Measurements from ENCODE around the gene NFATC3. TPM values are rescaled to one million over a fixed set of nuclear protein-coding genes. Genes with fewer than 3 reads are reported as not detected.

The NFATC3 gene
- total RNA-seq, 1 experiment from 2014 or later: 33.0 TPM

- no peak overlapping the region for H3K27ac ChIP-seq (ENCODE audit: insufficient read length, low read depth, low read length)
- H2BK120ac ChIP-seq (ENCODE audit: low read depth, low read length, poor library complexity, severe bottlenecking): no peak overlapping the region
- DNase-seq: no peak
- H3K79me2 ChIP-seq (ENCODE audit: insufficient read depth, low read length): no peaks in the 10 kb centered on the region; the same call in 1 of the 2 replicates
- no peak overlapping the region for H2BK5ac ChIP-seq (ENCODE audit: insufficient read length, low read length)
- no peak overlapping the region for H3K4ac ChIP-seq (ENCODE audit: low read depth, low read length)
- H2BK12ac ChIP-seq (ENCODE audit: insufficient read length, low read depth, low read length): no peak overlapping the region
- peaks cover 10 to 46% (median 44%) of the 10 kb centered on the region in 3 experiments for H3K36me3 Mint-ChIP-seq (ENCODE audit: insufficient read depth in 1 of 3, low read depth in 3 of 3)
- peaks cover 3% of the 10 kb centered on the region for H3K27me3 Mint-ChIP-seq (ENCODE audit: low read depth)
- peaks cover 24 to 29% of the 10 kb centered on the region in 2 experiments for H3K4me1 Mint-ChIP-seq
- peaks cover 13% of the 10 kb centered on the region for H3K23me2 ChIP-seq (ENCODE audit: insufficient read length, low read depth, low read length, poor library complexity, severe bottlenecking)
- H3K27ac Mint-ChIP-seq: peak overlapping the region in 2 of 3 experiments; percentile 60 to 76; a peak in 4 of 7 replicates
- H3K4me3 Mint-ChIP-seq: peak overlapping the region; percentile 21 to 89; a peak in 2 of 5 replicates
- H3K4me1 ChIP-seq (ENCODE audit: insufficient read depth, low read length): no peaks in the 10 kb centered on the region; the same call in 1 of the 2 replicates
- H2BK20ac ChIP-seq (ENCODE audit: low read depth, low read length, poor library complexity, severe bottlenecking): no peak overlapping the region
- H3K18ac ChIP-seq (ENCODE audit: insufficient read length, low read depth, low read length): no peak overlapping the region
- H3K23ac ChIP-seq (ENCODE audit: insufficient read length, low read depth, low read length): no peak overlapping the region
- H3K79me1 ChIP-seq (ENCODE audit: insufficient read depth, low read depth, low read length, poor library complexity, severe bottlenecking): no peaks in the 10 kb centered on the region
- no peak for TF ChIP-seq CTCF (conservative IDR thresholded peaks at IDR 0.05)
- H2AFZ ChIP-seq (ENCODE audit: low read length): no peak overlapping the region
- H4K8ac ChIP-seq (replicated peaks; ENCODE audit: insufficient read length, low read depth, low read length): no peak overlapping the region
- no peak overlapping the region for H3K14ac ChIP-seq (ENCODE audit: insufficient read depth, low read length)
- H4K20me1 ChIP-seq (ENCODE audit: control insufficient read depth, insufficient read depth, insufficient read length): no peaks in the 10 kb centered on the region
- no peaks in the 10 kb centered on the region for H3K27me3 ChIP-seq (ENCODE audit: insufficient read depth, low read length)
- no peak overlapping the region for H4K5ac ChIP-seq (ENCODE audit: insufficient read length, low read depth, low read length)
- no peak overlapping the region for H3T11ph ChIP-seq (ENCODE audit: low read length)
- H2BK15ac ChIP-seq (ENCODE audit: low read depth, low read length): no peak overlapping the region
- no peak overlapping the region for H4K91ac ChIP-seq (ENCODE audit: insufficient read length, low read depth, low read length)
- peak overlapping the region; percentile 69 for H3K4me2 ChIP-seq (ENCODE audit: insufficient read depth, insufficient read length, low read length)
- no peak overlapping the region for H2AK5ac ChIP-seq (ENCODE audit: insufficient read length, low read length)
- H3K9me3 Mint-ChIP-seq: no peaks in the 10 kb centered on the region; a peak in 1 of 5 replicates
- no peak overlapping the region for H3K9ac ChIP-seq (ENCODE audit: extremely low read depth, insufficient read length, low read length)
- no peaks in the 10 kb centered on the region for H3K9me3 ChIP-seq (ENCODE audit: control insufficient read depth, low read depth, low read length)
- H3K56ac ChIP-seq (ENCODE audit: insufficient read length, low read depth, low read length): no peak overlapping the region
- WGBS (ENCODE audit: extremely low coverage, insufficient read length, low lambda C conversion rate): no CpG with 5 or more reads among the region's 8 CpGs
Measured at GRCh38 chr16:68233835-68234187, 148.6 kb downstream of the NFATC3 start.
